A673 (cell line): ENCODE results near the gene DEF6. TPM values are rescaled to one million over a fixed set of nuclear protein-coding genes. Genes with fewer than 3 reads are reported as not detected.

Source experiments
- BruUV-seq: library from RNA; stranded (reverse); fragments of 400-500 nt; replicated peaks from 2 replicates; lab custom pipeline; 2021; lab: Mats Ljungman, UMichigan
- CTCF ChIA-PET: fragments of 300-600 bp; sonication (Branson Sonifier 250); formaldehyde crosslinking; loops from one replicate; lab custom pipeline; 2022; ENCODE audit warnings: antibody characterized with exemption; lab: Charles Lee
- POLR2A ChIA-PET: fragments of 300-600 bp; sonication (Branson Sonifier 250); formaldehyde crosslinking; loops from one replicate; lab custom pipeline; 2022; ENCODE audit warnings: antibody characterized with exemption; ENCODE audit not compliant: low non-redundant PET; lab: Charles Lee
- DNase-seq: peaks from one replicate; pipeline ENCODE4 v3.0.0-alpha.2; 2015; ENCODE audit warnings: low spot score
- H3K27ac ChIP-seq: fragments of 200-600 bp; sonication (generic); 2 replicates; pipeline ENCODE4 v1.5.1; 2016; ENCODE audit warnings: mixed run types, low read depth, mild to moderate bottlenecking, mixed read lengths, antibody characterized with exemption, low read length; ENCODE audit not compliant: poor library complexity, severe bottlenecking
- H3K27me3 ChIP-seq: fragments of 200-600 bp; sonication (generic); replicated peaks from 2 replicates; pipeline ENCODE4 v1.6.1; 2017; ENCODE audit warnings: mixed run types, low read depth, mild to moderate bottlenecking, mixed read lengths, antibody characterized with exemption, low read length; ENCODE audit not compliant: insufficient read depth, poor library complexity
- H3K36me3 ChIP-seq: fragments of 200-600 bp; sonication (generic); 2 replicates; pipeline ENCODE4 v1.6.1; 2016; ENCODE audit warnings: mixed run types, mild to moderate bottlenecking, mixed read lengths, antibody characterized with exemption, low read length; ENCODE audit not compliant: insufficient read depth, poor library complexity, severe bottlenecking
- H3K4me1 ChIP-seq: fragments of 200-600 bp; sonication (generic); 2 replicates; pipeline ENCODE4 v1.6.1; 2017; ENCODE audit warnings: mixed run types, mild to moderate bottlenecking, mixed read lengths, antibody characterized with exemption, low read length; ENCODE audit not compliant: insufficient read depth, poor library complexity, severe bottlenecking
- H3K4me3 ChIP-seq: fragments of 200-600 bp; sonication (generic); 2 replicates; pipeline ENCODE4 v1.5.1; 2016; ENCODE audit warnings: low read depth, mixed run types, mild to moderate bottlenecking, mixed read lengths, low read length; ENCODE audit not compliant: poor library complexity, severe bottlenecking
- H3K9me3 ChIP-seq: fragments of 200-600 bp; sonication (generic); 2 replicates; pipeline ENCODE4 v1.6.1; 2016; ENCODE audit warnings: mixed run types, low read depth, mild to moderate bottlenecking, mixed read lengths, antibody characterized with exemption, low read length; ENCODE audit not compliant: poor library complexity, severe bottlenecking
- CTCF ChIP-seq: fragments of 300-800, 200-600 bp; sonication (generic); conservative IDR thresholded peaks from 2 replicates; pipeline ENCODE4 v1.5.1; 2017; ENCODE audit warnings: low read depth, mild to moderate bottlenecking, antibody characterized with exemption, low read length, moderate library complexity, mixed read lengths
- EZH2 ChIP-seq: fragments of 200-600 bp; sonication (generic); IDR thresholded peaks from 2 replicates; pipeline ENCODE4 v1.6.1; 2017; ENCODE audit warnings: borderline replicate concordance, low read depth, mild to moderate bottlenecking, mixed read lengths, antibody characterized with exemption, low read length; ENCODE audit not compliant: poor library complexity, severe bottlenecking
- intact Hi-C: fragments of 100-400 bp; cut with micrococcal nuclease; formaldehyde crosslinking; loops from one replicate; pipeline ENCODE4 v1.10.0; 2022; ENCODE audit not compliant: unreplicated experiment
- total RNA-seq: library from RNA; stranded (reverse); gene quantifications from 2 replicates; pipeline ENCODE4 v1.2.3, GENCODE V29; 2021

The DEF6 gene
- total RNA-seq, 1 experiment from 2014 or later: 0.37 TPM

DNA sequence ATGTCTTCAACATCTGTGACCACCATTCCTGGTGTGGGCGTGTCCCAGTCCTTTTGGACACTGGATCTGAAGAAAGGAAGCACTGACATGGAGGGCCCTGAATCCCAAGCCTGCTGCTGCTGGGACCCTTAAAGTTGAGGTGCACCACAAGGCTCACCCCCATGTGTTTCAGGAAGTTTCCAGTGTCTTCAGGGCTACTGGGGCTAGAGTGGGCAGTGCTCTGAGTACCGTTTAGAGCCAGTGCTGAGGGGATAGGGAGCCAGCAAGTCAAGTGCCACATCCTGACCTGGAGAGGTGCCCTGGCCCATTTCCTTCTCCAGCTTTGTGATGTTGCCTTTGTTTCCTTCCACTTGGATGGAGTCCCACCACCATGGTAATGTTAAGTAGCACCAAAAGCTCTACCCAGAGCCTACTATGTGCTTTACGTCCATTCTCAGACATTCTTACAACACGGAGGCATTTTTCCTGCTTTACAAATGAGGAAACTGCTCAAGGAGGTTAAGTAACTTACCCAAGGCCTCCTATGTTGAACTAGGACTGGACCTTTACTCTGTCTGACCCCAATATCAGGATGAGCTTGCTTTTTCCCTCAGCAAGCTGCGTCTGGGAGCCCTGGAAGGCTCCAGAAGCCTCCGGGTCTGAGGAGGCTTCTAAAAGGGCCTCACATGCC lies 552 bp upstream of the DEF6 start:
- Histone ChIP-seq H3K4me1 (no peaks in the 10 kb centered on the region), H3K4me3 (no peak overlapping the region), H3K27ac (no peak overlapping the region), H3K36me3 (peaks cover 9% of the 10 kb centered on the region), H3K27me3 (no peaks in the 10 kb centered on the region), H3K9me3 (no peaks in the 10 kb centered on the region)
- intact Hi-C loops: no loop called here
- CTCF ChIA-PET: interaction anchor here (1.5 kb wide), 1 partner anchor 152 kb away, joined by 9 read pairs; no protein-coding TSS in a partner anchor
- TF ChIP-seq CTCF (no peak), EZH2 (no peak)
- DNase-seq: no peak
- POLR2A ChIA-PET: no interaction called here
- no TSS peak for BruUV-seq

DNA sequence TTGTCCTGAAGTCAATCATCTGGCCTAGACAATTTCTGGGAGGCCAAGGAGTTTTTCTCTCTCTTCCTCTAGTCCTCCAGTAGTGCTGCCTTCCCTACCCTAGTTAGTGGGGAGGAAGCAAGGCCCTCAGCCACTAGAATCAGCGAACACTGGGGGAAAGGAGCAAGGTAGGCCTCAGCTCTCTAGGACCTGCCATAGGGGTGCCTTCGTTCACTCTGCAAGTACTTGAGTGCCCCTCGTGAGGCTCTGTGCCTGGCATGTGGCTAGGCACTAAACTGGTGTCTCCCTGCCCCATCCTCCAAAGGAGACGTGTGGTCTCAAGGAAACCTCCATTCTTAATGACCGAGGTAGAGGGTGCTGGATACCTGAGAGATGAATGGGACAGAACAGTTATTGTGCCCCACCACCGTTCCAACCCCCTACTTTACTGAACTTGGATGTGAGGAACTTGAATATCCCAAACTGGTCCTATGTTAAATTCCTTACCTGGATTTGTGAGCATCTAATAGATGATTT lies 1.1 kb downstream of the DEF6 start:
- Histone ChIP-seq H3K36me3 (peaks cover 4% of the 10 kb centered on the region), H3K4me1 (no peaks in the 10 kb centered on the region), H3K9me3 (no peaks in the 10 kb centered on the region), H3K27me3 (no peaks in the 10 kb centered on the region), H3K27ac (no peak overlapping the region), H3K4me3 (no peak overlapping the region)
- DNase-seq: no peak
- CTCF ChIA-PET: no interaction called here
- TF ChIP-seq EZH2: no peak
- no peak for TF ChIP-seq CTCF
- no TSS peak for BruUV-seq
- POLR2A ChIA-PET: no interaction called here
- intact Hi-C loops: no loop called here

- CTCF ChIA-PET: no interaction called here
- Histone ChIP-seq H3K27me3 (no peaks in the 10 kb centered on the region), H3K4me1 (no peaks in the 10 kb centered on the region), H3K9me3 (no peaks in the 10 kb centered on the region), H3K27ac (no peak overlapping the region), H3K4me3 (no peak overlapping the region), H3K36me3 (peaks cover 1% of the 10 kb centered on the region)
- POLR2A ChIA-PET: no interaction called here
- TF ChIP-seq EZH2 (no peak), CTCF (no peak)
- DNase-seq: no peak
- no TSS peak for BruUV-seq
- intact Hi-C loops: no loop called here
Measured at GRCh38 chr6:35299674-35300073, 2.1 kb downstream of the DEF6 start.
